Mesenchymal stem cell (in vitro differentiated cells and primary cell): ENCODE measurements around the gene COG4.

ENCODE experiments used
- DNase-seq: peaks from one replicate; pipeline ENCODE4 v3.0.0-alpha.2; 2013
- H2AFZ ChIP-seq: one replicate; pipeline ENCODE4 v1.6.1; 2013; ENCODE audit warnings: low read depth, mild to moderate bottlenecking, control low read depth, inconsistent platforms, low read length, moderate library complexity
- H2AK5ac ChIP-seq: 2 replicates; pipeline ENCODE4 v1.6.1; 2013; ENCODE audit warnings: low read length, moderate library complexity, mild to moderate bottlenecking, inconsistent platforms; ENCODE audit not compliant: severe bottlenecking
- H2BK120ac ChIP-seq: one replicate; pipeline ENCODE4 v1.6.1; 2013; ENCODE audit warnings: low read depth, mild to moderate bottlenecking, inconsistent platforms, low read length, moderate library complexity
- H2BK12ac ChIP-seq, 2 experiments: one replicate each; pipeline ENCODE4 v1.6.1; 2013; ENCODE audit warnings: inconsistent platforms in 2 of 2, low read length in 2 of 2, mild to moderate bottlenecking in 2 of 2, moderate library complexity in 2 of 2, control low read depth in 1 of 2
- H2BK15ac ChIP-seq: one replicate; pipeline ENCODE4 v1.6.1; 2013; ENCODE audit warnings: mild to moderate bottlenecking, low read depth, inconsistent platforms; ENCODE audit not compliant: poor library complexity, severe bottlenecking
- H2BK5ac ChIP-seq: 2 replicates; pipeline ENCODE4 v1.6.1; 2013; ENCODE audit warnings: low read depth, mild to moderate bottlenecking, low read length, control low read depth, inconsistent platforms; ENCODE audit not compliant: poor library complexity, severe bottlenecking
- H3K14ac ChIP-seq, 2 experiments: one replicate each; pipeline ENCODE4 v1.6.1; 2013; ENCODE audit warnings: inconsistent platforms in 2 of 2, low read length in 2 of 2, control low read depth in 1 of 2, mild to moderate bottlenecking in 1 of 2, moderate library complexity in 1 of 2
- H3K18ac ChIP-seq, 2 experiments: one replicate each; pipeline ENCODE4 v1.6.1; 2013; ENCODE audit warnings: inconsistent platforms in 2 of 2, low read length in 2 of 2, control low read depth in 1 of 2, low read depth in 1 of 2, mild to moderate bottlenecking in 1 of 2
- H3K23ac ChIP-seq, 2 experiments: one replicate each; pipeline ENCODE4 v1.6.1; 2013; ENCODE audit warnings: inconsistent platforms in 2 of 2, low read length in 2 of 2, mild to moderate bottlenecking in 2 of 2, moderate library complexity in 2 of 2, control low read depth in 1 of 2
- H3K27ac ChIP-seq: 2 replicates; pipeline ENCODE4 v1.5.1; 2013; ENCODE audit warnings: mild to moderate bottlenecking, moderate library complexity, low read length, control low read depth, inconsistent platforms; ENCODE audit not compliant: poor library complexity, severe bottlenecking
- H3K27me3 ChIP-seq, 2 experiments: 2 replicates each; pipeline versions ENCODE4 v1.6.1 to v1.7.0; 2013; ENCODE audit warnings: low read length in 2 of 2, mild to moderate bottlenecking in 2 of 2, moderate library complexity in 2 of 2, control low read depth in 1 of 2, inconsistent platforms in 1 of 2; ENCODE audit not compliant: control insufficient read depth in 1 of 2, insufficient read depth in 1 of 2
- H3K36me3 ChIP-seq, 2 experiments: 2 replicates each; pipeline versions ENCODE4 v1.6.1 to v1.7.0; 2013; ENCODE audit warnings: low read length in 2 of 2, control low read depth in 1 of 2, inconsistent platforms in 1 of 2, low read depth in 1 of 2, mild to moderate bottlenecking in 1 of 2; ENCODE audit not compliant: insufficient read depth in 2 of 2, control insufficient read depth in 1 of 2
- H3K4ac ChIP-seq, 2 experiments: one replicate each; pipeline ENCODE4 v1.6.1; 2013; ENCODE audit warnings: inconsistent platforms in 2 of 2, low read length in 2 of 2, mild to moderate bottlenecking in 2 of 2, moderate library complexity in 2 of 2, control low read depth in 1 of 2, low read depth in 1 of 2
- H3K4me1 ChIP-seq: 2 replicates; pipeline ENCODE4 v1.6.1; 2013; ENCODE audit warnings: low read depth, low read length, control low read depth; ENCODE audit not compliant: control insufficient read depth, insufficient read depth
- H3K4me2 ChIP-seq: 2 replicates; pipeline ENCODE4 v1.6.1; 2013; ENCODE audit warnings: low read length, mild to moderate bottlenecking, inconsistent platforms; ENCODE audit not compliant: poor library complexity, severe bottlenecking
- H3K4me3 ChIP-seq, 2 experiments: 2 replicates each; pipeline versions ENCODE4 v1.5.1 to v1.7.0; 2013; ENCODE audit warnings: low read length in 2 of 2, mild to moderate bottlenecking in 2 of 2, control low read depth in 1 of 2, low read depth in 1 of 2; ENCODE audit not compliant: insufficient read depth in 1 of 2
- H3K79me1 ChIP-seq: replicated peaks from 2 replicates; pipeline ENCODE4 v1.6.1; 2013; ENCODE audit warnings: mild to moderate bottlenecking, control low read depth, low read length, inconsistent platforms; ENCODE audit not compliant: poor library complexity, severe bottlenecking
- H3K9ac ChIP-seq: 2 replicates; pipeline ENCODE4 v1.7.0; 2013; ENCODE audit warnings: mild to moderate bottlenecking, low read length, moderate library complexity
- H3K9me3 ChIP-seq: 2 replicates; pipeline ENCODE4 v1.7.0; 2013; ENCODE audit warnings: mild to moderate bottlenecking, low read length; ENCODE audit not compliant: control insufficient read depth
- H4K8ac ChIP-seq: one replicate; pipeline ENCODE4 v1.6.1; 2013; ENCODE audit warnings: inconsistent platforms, mild to moderate bottlenecking, low read length, moderate library complexity
- H4K91ac ChIP-seq: one replicate; pipeline ENCODE4 v1.6.1; 2013; ENCODE audit warnings: mild to moderate bottlenecking, low read length, inconsistent platforms
- WGBS: methylation state at CpG from one replicate; pipeline ENCODE4 v1.1.7; 2013; ENCODE audit warnings: mixed read lengths; 5-methylcytosine and 5-hydroxymethylcytosine counted together

The COG4 gene

GRCh38 chr16:70478169-70478568 lies 45.2 kb downstream of the COG4 start:
- no peak overlapping the region for H3K4me2 ChIP-seq
- no peak overlapping the region for H3K18ac ChIP-seq
- H3K79me1 ChIP-seq: no peaks in the 10 kb centered on the region
- H3K4me3 ChIP-seq: no peak overlapping the region
- H3K4me1 ChIP-seq: peaks cover 44% of the 10 kb centered on the region
- H3K4ac ChIP-seq: no peak overlapping the region
- H2AFZ ChIP-seq: no peak overlapping the region
- H2BK15ac ChIP-seq: no peak overlapping the region
- 96% methylated on average over 8 of the region's 8 CpGs for WGBS
- H2BK12ac ChIP-seq: no peak overlapping the region
- H3K9me3 ChIP-seq: no peaks in the 10 kb centered on the region
- peaks cover 50 to 68% of the 10 kb centered on the region in 2 experiments for H3K36me3 ChIP-seq
- no peak overlapping the region for H4K8ac ChIP-seq
- no peak overlapping the region for H3K27ac ChIP-seq
- peak overlapping the region; percentile 11 for H4K91ac ChIP-seq
- no peak overlapping the region for H3K14ac ChIP-seq
- DNase-seq: no peak
- H3K27me3 ChIP-seq: no peaks in the 10 kb centered on the region
- H3K9ac ChIP-seq: no peak overlapping the region
- peak overlapping the region; percentile 45 for H2AK5ac ChIP-seq
- H2BK5ac ChIP-seq: no peak overlapping the region
- no peak overlapping the region for H3K23ac ChIP-seq
- H2BK120ac ChIP-seq: no peak overlapping the region

- H3K9me3 ChIP-seq: no peaks in the 10 kb centered on the region
- peak overlapping the region in 1 of 2 experiments; percentile 62 for H3K14ac ChIP-seq
- H3K36me3 ChIP-seq: peaks cover 40 to 73% of the 10 kb centered on the region in 2 experiments
- H3K4ac ChIP-seq: peak overlapping the region; percentile 0 to 82
- no peak overlapping the region for H3K4me3 ChIP-seq
- peak overlapping the region; percentile 7 to 77 for H2BK12ac ChIP-seq
- H3K18ac ChIP-seq: peak overlapping the region; percentile 56 to 89
- peak overlapping the region; percentile 78 for H3K9ac ChIP-seq
- H3K27ac ChIP-seq: peak overlapping the region; percentile 97
- H3K4me2 ChIP-seq: peak overlapping the region; percentile 38
- peak overlapping the region in 1 of 2 experiments; percentile 16 for H3K23ac ChIP-seq
- no peaks in the 10 kb centered on the region for H3K79me1 ChIP-seq
- H3K27me3 ChIP-seq: no peaks in the 10 kb centered on the region
- H2AK5ac ChIP-seq: peak overlapping the region; percentile 94
- H2BK120ac ChIP-seq: peak overlapping the region; percentile 74
- peaks cover 37% of the 10 kb centered on the region for H3K4me1 ChIP-seq
- peak overlapping the region; percentile 78 for H2BK15ac ChIP-seq
- H4K8ac ChIP-seq: peak overlapping the region; percentile 70
- 65% methylated on average over 13 of the region's 13 CpGs for WGBS
- peak overlapping the region; percentile 89 for H4K91ac ChIP-seq
- peak; percentile 79 for DNase-seq
- H2AFZ ChIP-seq: no peak overlapping the region
- H2BK5ac ChIP-seq: no peak overlapping the region
These were observed 46.9 kb downstream of the COG4 start for GRCh38 chr16:70476272-70477020.

GRCh38 chr16:70475054-70475871 lies 48.1 kb downstream of the COG4 start:
- Histone ChIP-seq H2BK12ac (no peak overlapping the region), H2AK5ac (peak overlapping the region; percentile 77), H2BK15ac (no peak overlapping the region), H3K79me1 (no peaks in the 10 kb centered on the region), H3K27me3 (no peaks in the 10 kb centered on the region), H3K27ac (peak overlapping the region; percentile 26), H3K18ac (no peak overlapping the region), H2BK5ac (no peak overlapping the region), H2AFZ (no peak overlapping the region), H4K91ac (peak overlapping the region; percentile 43), H3K36me3 (peaks cover 28 to 72% of the 10 kb centered on the region in 2 experiments), H3K9me3 (no peaks in the 10 kb centered on the region), H4K8ac (peak overlapping the region; percentile 27), H3K4ac (peak overlapping the region in 1 of 2 experiments; percentile 46), H3K9ac (no peak overlapping the region), H2BK120ac (no peak overlapping the region), H3K4me1 (peaks cover 41% of the 10 kb centered on the region), H3K4me2 (no peak overlapping the region), H3K4me3 (no peak overlapping the region), H3K14ac (no peak overlapping the region), H3K23ac (no peak overlapping the region)
- WGBS: 89% methylated on average over 24 of the region's 24 CpGs
- DNase-seq: no peak
